Testis (tissue), 2 donors: Measurements from ENCODE around the gene FEM1C.

Experiments
- CTCF ChIP-seq, 3 experiments: fragments of 450-650 bp in 2 of 3; fragments of 200-600 bp in 1 of 3; sonication (generic) in 1 of 3; IDR thresholded peaks; one replicate each; pipeline ENCODE4 v1.5.1; 2016 to 2019; ENCODE audit warnings: antibody characterized with exemption in 3 of 3, mild to moderate bottlenecking in 2 of 3, moderate library complexity in 1 of 3
- POLR2A ChIP-seq: fragments of 450-650 bp; IDR thresholded peaks from one replicate; pipeline ENCODE4 v1.6.1; 2017; ENCODE audit warnings: antibody characterized with exemption, mild to moderate bottlenecking, moderate library complexity

GRCh38 chr5:115579216-115579615 is 34.6 kb upstream of the FEM1C start:
- TF ChIP-seq POLR2A = no peak
- TF ChIP-seq CTCF (IDR thresholded peaks at IDR 0.05) = no peak
